GM12874 (cell line): ENCODE measurements around the gene PKNOX2.

ENCODE experiments used
- CTCF ChIP-seq: IDR thresholded peaks from 2 replicates; pipeline ENCODE4 v1.5.1; 2011; ENCODE audit warnings: low read depth, mild to moderate bottlenecking, control low read depth, low read length, moderate library complexity; ENCODE audit not compliant: insufficient read depth

PKNOX2 gene

DNA sequence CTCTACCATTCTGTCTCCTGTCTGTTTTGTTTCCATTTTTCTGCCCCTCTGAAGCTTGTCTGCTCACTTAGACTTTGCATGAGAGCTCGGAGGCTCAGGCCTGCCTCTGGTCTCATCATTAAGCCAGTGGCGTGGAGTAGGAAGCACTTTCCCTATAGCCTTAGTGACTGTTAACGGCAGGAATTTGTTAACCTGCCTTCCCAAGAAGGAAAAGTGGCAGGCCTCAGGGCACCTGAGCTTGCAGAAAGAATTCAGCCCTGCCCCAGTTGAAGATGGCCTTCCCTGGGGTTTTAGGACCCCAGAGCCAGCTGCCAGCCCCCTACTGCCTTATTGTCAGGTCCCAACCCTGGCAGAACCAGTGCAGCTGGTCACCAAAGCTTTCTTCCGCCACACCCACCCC lies 93.2 kb downstream of the PKNOX2 start:
- no peak for TF ChIP-seq CTCF

- no peak for TF ChIP-seq CTCF
These were observed 93.9 kb downstream of the PKNOX2 start for GRCh38 chr11:125258291-125259032.

DNA sequence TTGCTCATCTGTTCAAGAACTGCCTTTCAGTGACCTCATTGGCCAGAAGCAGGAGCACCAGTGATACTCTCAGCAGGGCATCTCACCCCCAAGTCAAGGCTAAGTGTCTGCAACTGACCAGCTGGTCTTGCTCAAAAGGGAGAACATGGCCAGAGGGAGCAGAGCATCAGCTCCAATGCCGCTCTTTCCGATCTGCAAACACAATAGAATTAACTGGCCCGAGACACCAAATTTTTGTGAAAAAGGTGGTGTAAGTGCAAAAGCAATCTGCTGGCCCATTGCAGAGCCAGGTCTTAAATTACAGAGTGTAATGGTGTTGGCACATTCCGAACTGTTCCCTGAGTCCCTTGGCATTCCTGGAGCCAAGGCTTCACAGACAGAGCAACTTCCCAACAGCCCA lies 97.0 kb downstream of the PKNOX2 start:
- TF ChIP-seq CTCF = no peak

DNA sequence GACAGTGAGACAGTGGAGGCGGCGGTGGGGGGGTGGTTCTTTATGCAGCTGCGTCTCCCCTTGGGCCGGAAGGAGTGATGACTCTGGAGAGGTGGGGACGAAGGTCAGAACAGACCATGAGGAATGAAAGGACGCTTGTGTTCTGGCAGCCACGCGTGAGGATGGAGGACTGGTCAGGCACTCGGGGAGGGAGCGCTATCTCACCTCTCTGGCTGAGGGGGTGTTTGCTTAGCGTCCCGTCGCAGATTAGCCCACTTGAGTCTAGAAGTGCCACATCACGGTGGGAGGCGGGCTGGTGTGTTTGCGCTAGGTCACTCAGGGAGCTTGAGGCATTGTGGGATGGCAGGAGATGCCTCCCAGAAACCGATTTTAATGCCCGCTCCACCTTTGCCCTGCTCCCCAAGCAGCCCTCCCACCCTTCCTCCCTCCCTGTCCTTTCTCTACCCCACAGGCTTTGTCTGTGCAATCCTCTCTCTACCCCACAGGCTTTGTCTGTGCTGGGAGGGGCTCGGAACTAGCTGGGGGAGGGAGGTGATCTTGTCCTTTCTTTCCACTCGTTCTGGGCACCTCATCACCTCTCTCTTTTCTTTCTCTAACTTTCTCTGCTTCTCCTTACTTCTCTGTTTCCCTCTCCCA lies 97.8 kb downstream of the PKNOX2 start:
- no peak for TF ChIP-seq CTCF

- TF ChIP-seq CTCF = no peak
These were observed 98.3 kb downstream of the PKNOX2 start for GRCh38 chr11:125262830-125263218.

DNA sequence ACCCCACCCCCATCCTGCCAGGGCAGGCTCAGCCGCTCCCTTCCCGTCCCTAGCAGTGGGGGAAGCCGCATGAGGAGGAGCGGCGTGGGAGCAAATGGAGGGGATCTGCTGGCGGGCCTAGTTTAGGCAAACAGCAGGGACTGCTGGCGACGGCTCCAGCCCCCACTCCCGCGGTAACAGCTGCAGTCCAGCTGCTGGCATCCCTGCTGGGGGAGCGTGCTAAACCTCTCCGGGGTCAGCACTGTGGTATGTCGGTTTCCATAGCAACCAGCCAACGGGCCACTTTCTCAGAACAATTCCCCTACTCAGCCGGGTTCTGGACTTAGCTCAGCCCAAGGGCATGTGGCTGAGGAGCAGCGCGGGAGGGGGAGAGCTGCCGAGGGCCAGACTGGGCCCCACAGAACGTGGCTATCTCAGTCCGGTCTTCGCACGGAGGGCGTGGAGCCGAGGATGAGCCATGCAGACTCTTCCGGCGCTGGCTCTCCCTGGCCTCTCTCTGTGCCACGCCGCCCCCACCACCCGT lies 98.8 kb downstream of the PKNOX2 start:
- TF ChIP-seq CTCF = no peak

GRCh38 chr11:125264100-125265022 lies 99.8 kb downstream of the PKNOX2 start:
- no peak for TF ChIP-seq CTCF
